Measurements from ENCODE around the gene E2F6. TPM values are rescaled to one million over a fixed set of nuclear protein-coding genes. Genes with fewer than 3 reads are reported as not detected.

Gene E2F6
- total and polyA plus RNA-seq, 10 of the 15 experiments (the other 5 are each of a cell fraction or from before 2014, with no cell fraction given), result 4.2 to 15.5 (median 11.3) TPM

DNA sequence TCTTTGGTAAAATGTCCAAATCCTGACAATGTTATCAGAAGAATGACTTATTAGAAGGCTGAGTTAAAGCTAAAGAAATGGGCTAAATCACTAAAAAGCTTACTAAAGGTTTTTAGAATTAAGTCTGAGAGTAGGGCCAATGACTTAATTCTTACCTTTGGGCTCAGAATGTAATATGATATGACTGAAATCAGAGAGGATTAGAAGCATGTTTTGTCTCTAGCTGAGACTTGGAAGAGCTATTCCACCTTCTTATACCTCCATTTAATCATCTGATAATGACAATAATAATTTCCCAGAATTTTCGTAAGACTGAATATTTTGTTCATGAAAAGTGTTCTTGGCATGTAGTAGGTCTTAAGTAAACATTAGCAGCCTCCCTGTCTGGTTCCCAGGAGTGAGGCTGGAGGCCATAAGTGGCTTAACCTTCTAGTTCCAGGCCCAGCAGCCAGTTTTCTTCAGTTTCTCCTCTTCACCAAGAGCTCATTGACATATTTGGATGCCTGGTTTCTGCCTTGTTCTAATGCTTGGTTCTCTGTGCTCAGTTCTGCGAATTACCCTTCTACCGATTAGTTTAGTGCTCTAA is 25.5 kb upstream of the E2F6 start (continued):
- TF ChIP-seq MEF2A (IDR thresholded peaks at IDR 0.05; ENCODE audit: insufficient read depth, low read depth, low read length), result no peak

DNA sequence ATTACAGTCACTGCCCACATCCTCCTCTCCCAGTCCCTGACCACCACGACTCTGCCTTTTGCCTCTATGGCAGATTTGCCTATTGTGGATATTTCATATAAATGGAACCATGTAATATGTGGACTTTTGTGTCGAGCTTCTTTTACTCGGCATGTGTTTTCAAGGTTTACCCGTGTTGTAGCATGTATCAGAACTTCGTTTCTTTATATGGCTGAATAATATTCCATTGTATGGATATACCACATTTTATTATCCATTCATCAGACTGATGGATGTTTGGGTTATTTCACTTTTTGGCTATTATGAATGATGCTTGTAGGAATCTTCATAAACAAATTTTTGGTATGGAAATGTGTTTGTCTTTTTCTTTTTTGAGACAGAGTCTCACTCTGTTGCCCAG is 24.2 kb upstream of the E2F6 start:
- no peak overlapping the region for H3K9ac ChIP-seq (ENCODE audit: control insufficient read depth, insufficient read depth, low read length)
- no peak overlapping the region for H3K4me3 ChIP-seq
- FAIRE-seq (no peak), ATAC-seq (no peak), DNase-seq (ENCODE audit: low read depth, low spot score) (no peak)
- no peaks in the 10 kb centered on the region for H3K79me2 ChIP-seq (ENCODE audit: control insufficient read depth, insufficient read depth, low read length)
- in situ Hi-C loops (cut with MboI) (no loop called here), intact Hi-C loops (cut with micrococcal nuclease; ENCODE audit: unreplicated experiment) (no loop called here)
- H3K4me2 ChIP-seq (ENCODE audit: control insufficient read depth, insufficient read depth), result no peak overlapping the region
- POLR2A ChIA-PET, result no interaction called here
- 32% methylated on average over 5 of the region's 5 CpGs for WGBS (ENCODE audit: insufficient coverage, insufficient replicate concordance, low lambda C conversion rate, missing lambda C conversion rate)
- no peak overlapping the region for H3K27ac ChIP-seq (ENCODE audit: control insufficient read depth, insufficient read depth)
- SMC1A ChIA-PET (ENCODE audit: uncharacterized antibody, unreplicated experiment), result interaction anchor here (1.4 kb wide), 1 partner anchor 10 kb away, joined by 6 read pairs; no protein-coding TSS in a partner anchor
- RAD21 ChIA-PET (ENCODE audit: unreplicated experiment), result no interaction called here
- no peaks in the 10 kb centered on the region for H3K36me3 ChIP-seq (ENCODE audit: control insufficient read depth in 2 of 2, insufficient read depth in 2 of 2, low read length in 1 of 2)
- peaks cover 0 to 2% of the 10 kb centered on the region in 2 experiments; a peak in 2 of 4 replicates for H3K27me3 ChIP-seq (replicated peaks in 1 of 2; ENCODE audit: control insufficient read depth in 2 of 2, insufficient read depth in 2 of 2, low read length in 1 of 2)
- no peak overlapping the region for H2AFZ ChIP-seq (ENCODE audit: control insufficient read depth, low read depth, low read length)
- no peaks in the 10 kb centered on the region for H4K20me1 ChIP-seq (ENCODE audit: control insufficient read depth, insufficient read depth)
- no TSS peak for BruUV-seq (replicated peaks)
- no peak for TF ChIP-seq NFYA (IDR thresholded peaks at IDR 0.05; ENCODE audit: borderline replicate concordance, low read depth, low read length)
- CTCF ChIA-PET, result interaction anchor here (0.7 to 1.8 kb wide), 3 partner anchors 79 to 94 kb away, joined by 3 to 5 read pairs (median 4); no protein-coding TSS in a partner anchor
- H3K9me3 ChIP-seq (replicated peaks; ENCODE audit: control insufficient read depth, insufficient read depth, low read length), result no peaks in the 10 kb centered on the region
- no peaks in the 10 kb centered on the region for H3K4me1 ChIP-seq (ENCODE audit: control insufficient read depth, insufficient read depth, low read length)

DNA sequence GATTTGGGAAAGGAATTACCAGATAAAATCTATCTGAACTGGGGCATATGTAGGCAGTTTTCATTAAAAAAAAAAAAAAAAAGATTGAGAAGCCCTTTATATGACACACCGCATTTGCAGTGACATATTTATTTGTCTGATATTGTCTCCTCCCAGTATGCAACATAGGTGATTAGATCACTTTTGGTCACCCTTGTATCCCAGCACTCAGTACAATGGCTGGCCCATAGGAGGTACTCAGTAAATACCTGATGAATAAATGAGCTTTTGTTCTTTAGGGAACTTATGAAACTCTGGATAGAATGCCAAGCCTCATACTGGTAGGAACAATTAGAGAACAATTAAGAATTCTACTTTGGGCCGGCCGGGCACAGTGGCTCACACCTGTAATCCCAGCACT is 22.8 kb upstream of the E2F6 start:
- H2AFZ ChIP-seq (ENCODE audit: control insufficient read depth, low read depth, low read length), result no peak overlapping the region
- H3K4me2 ChIP-seq (ENCODE audit: control insufficient read depth, insufficient read depth), result no peak overlapping the region
- no peak overlapping the region for H3K27ac ChIP-seq (ENCODE audit: control insufficient read depth, insufficient read depth)
- peaks cover 0 to 2% of the 10 kb centered on the region in 2 experiments; a peak in 3 of 4 replicates for H3K27me3 ChIP-seq (replicated peaks in 1 of 2; ENCODE audit: control insufficient read depth in 2 of 2, insufficient read depth in 2 of 2, low read length in 1 of 2)
- no peak for ATAC-seq
- no peaks in the 10 kb centered on the region for H3K9me3 ChIP-seq (replicated peaks; ENCODE audit: control insufficient read depth, insufficient read depth, low read length)
- H3K36me3 ChIP-seq (ENCODE audit: control insufficient read depth in 2 of 2, insufficient read depth in 2 of 2, low read length in 1 of 2), result no peaks in the 10 kb centered on the region
- TF ChIP-seq SUZ12 (IDR thresholded peaks at IDR 0.05; ENCODE audit: unreplicated experiment) (no peak), STAT1 (conservative IDR thresholded peaks at IDR 0.05) (no peak)
- no peaks in the 10 kb centered on the region for H3K4me1 ChIP-seq (ENCODE audit: control insufficient read depth, insufficient read depth, low read length)
- ChIA-PET CTCF (no interaction called here), SMC1A (ENCODE audit: uncharacterized antibody, unreplicated experiment) (interaction anchor here (0.6 kb wide), 1 partner anchor 168 kb away, joined by 3 read pairs; no protein-coding TSS in a partner anchor), RAD21 (ENCODE audit: unreplicated experiment) (no interaction called here), POLR2A (no interaction called here)
- H4K20me1 ChIP-seq (ENCODE audit: control insufficient read depth, insufficient read depth), result no peaks in the 10 kb centered on the region
- no peak for FAIRE-seq
- H3K9ac ChIP-seq (ENCODE audit: control insufficient read depth, insufficient read depth, low read length), result no peak overlapping the region
- in situ Hi-C loops (cut with MboI), result no loop called here
- H3K4me3 ChIP-seq, result no peak overlapping the region
- intact Hi-C loops (cut with micrococcal nuclease; ENCODE audit: unreplicated experiment), result no loop called here
- no peak for DNase-seq (ENCODE audit: low read depth, low spot score)
- BruUV-seq (replicated peaks), result no TSS peak
- H3K79me2 ChIP-seq (ENCODE audit: control insufficient read depth, insufficient read depth, low read length), result no peaks in the 10 kb centered on the region
- WGBS (ENCODE audit: insufficient coverage, insufficient replicate concordance, low lambda C conversion rate, missing lambda C conversion rate), result 82% methylated on average over 3 of the region's 3 CpGs
